ENCODE data around the gene WWOX. TPM values are rescaled to one million over a fixed set of nuclear protein-coding genes. Genes with fewer than 3 reads are reported as not detected.

The WWOX gene
- total and polyA plus RNA-seq, 2 of the 13 experiments (the other 11 are each of a cell fraction or from before 2014, with no cell fraction given): 9.1 to 37.4 TPM

GRCh38 chr16:78133919-78134318, 34.5 kb downstream of the WWOX start (continued):
- TF ChIP-seq ZNF407 (CRISPR knock-in tag; IDR thresholded peaks at IDR 0.05; ENCODE audit: not compliant biosample characterization) (no peak), JARID2 (CRISPR knock-in tag; IDR thresholded peaks at IDR 0.05; ENCODE audit: insufficient replicate concordance) (no peak), NR1H2 (CRISPR knock-in tag; IDR thresholded peaks at IDR 0.05; ENCODE audit: borderline replicate concordance, low read depth) (no peak), SYNCRIP (IDR thresholded peaks at IDR 0.05; ENCODE audit: insufficient read depth, low read depth, low read length) (no peak), THAP7 (CRISPR knock-in tag; IDR thresholded peaks at IDR 0.05) (no peak), ZNF740 (CRISPR knock-in tag; IDR thresholded peaks at IDR 0.05) (no peak), FOXO1 (CRISPR knock-in tag; IDR thresholded peaks at IDR 0.05) (no peak; the same call in 1 of the 2 replicates), PAXIP1 (CRISPR knock-in tag; conservative IDR thresholded peaks at IDR 0.05) (peak; percentile 94), MED13 (CRISPR knock-in tag; IDR thresholded peaks at IDR 0.05) (no peak), RARG (CRISPR knock-in tag; IDR thresholded peaks at IDR 0.05; ENCODE audit: low read depth) (no peak), SNAPC4 (CRISPR knock-in tag; IDR thresholded peaks at IDR 0.05) (no peak)
